Astrocyte (in vitro differentiated cells and primary cell): ENCODE measurements around the gene FZR1. TPM values are rescaled to one million over a fixed set of nuclear protein-coding genes. Genes with fewer than 3 reads are reported as not detected.

Experiments
- DNase-seq: peaks from one replicate; pipeline ENCODE4 v3.0.0-alpha.2; 2010; ENCODE audit warnings: low read depth
- FAIRE-seq: peaks from 2 replicates; lab custom pipeline; 2011; peaks lifted over from hg19 to GRCh38; lab: Jason Lieb, UNC
- H2AFZ ChIP-seq: 2 replicates; pipeline ENCODE4 v1.6.0; 2012; ENCODE audit warnings: low read depth, low read length, inconsistent platforms
- H3K27ac ChIP-seq: 2 replicates; pipeline ENCODE4 v1.5.1; 2011; ENCODE audit warnings: low read depth, low read length, inconsistent platforms
- H3K27me3 ChIP-seq: 2 replicates; pipeline ENCODE4 v1.6.0; 2011; ENCODE audit warnings: low read length, inconsistent platforms; ENCODE audit not compliant: insufficient read depth
- H3K36me3 ChIP-seq: 2 replicates; pipeline ENCODE4 v1.5.1; 2011; ENCODE audit warnings: low read length, inconsistent platforms; ENCODE audit not compliant: insufficient read depth
- H3K4me1 ChIP-seq: 2 replicates; pipeline ENCODE4 v1.5.1; 2011; ENCODE audit warnings: low read length, inconsistent platforms; ENCODE audit not compliant: insufficient read depth
- H3K4me2 ChIP-seq: 2 replicates; pipeline ENCODE4 v1.6.0; 2012; ENCODE audit warnings: low read length, inconsistent platforms
- H3K4me3 ChIP-seq: 2 replicates; pipeline ENCODE4 v1.5.1; 2011; ENCODE audit warnings: low read depth, mild to moderate bottlenecking, low read length, inconsistent platforms; ENCODE audit not compliant: insufficient read depth
- H3K79me2 ChIP-seq: 2 replicates; pipeline ENCODE4 v1.6.0; 2012; ENCODE audit warnings: mild to moderate bottlenecking, low read length, inconsistent platforms; ENCODE audit not compliant: insufficient read depth
- H3K9ac ChIP-seq: 2 replicates; pipeline ENCODE4 v1.6.0; 2012; ENCODE audit warnings: mild to moderate bottlenecking, low read length, inconsistent platforms
- H3K9me3 ChIP-seq: 2 replicates; pipeline ENCODE4 v1.5.1; 2012; ENCODE audit warnings: low read depth, mild to moderate bottlenecking, low read length, inconsistent platforms; ENCODE audit not compliant: insufficient read depth
- H4K20me1 ChIP-seq: 2 replicates; pipeline ENCODE4 v1.6.0; 2012; ENCODE audit warnings: low read length, inconsistent platforms; ENCODE audit not compliant: insufficient read depth
- H3K27ac Mint-ChIP-seq: one replicate; pipeline ENCODE4 v1.8.0; 2021; ENCODE audit warnings: mild to moderate bottlenecking, mixed read lengths; ENCODE audit not compliant: unreplicated experiment
- H3K27me3 Mint-ChIP-seq: one replicate; pipeline ENCODE4 v1.8.0; 2021; ENCODE audit warnings: low read depth, mixed read lengths; ENCODE audit not compliant: unreplicated experiment
- H3K36me3 Mint-ChIP-seq: one replicate; pipeline ENCODE4 v1.8.0; 2021; ENCODE audit warnings: low read depth, mixed read lengths; ENCODE audit not compliant: unreplicated experiment
- H3K4me1 Mint-ChIP-seq: one replicate; pipeline ENCODE4 v1.8.0; 2021; ENCODE audit warnings: low read depth, mixed read lengths; ENCODE audit not compliant: unreplicated experiment
- H3K4me3 Mint-ChIP-seq: one replicate; pipeline ENCODE4 v1.8.0; 2021; ENCODE audit warnings: mild to moderate bottlenecking, moderate library complexity, mixed read lengths; ENCODE audit not compliant: unreplicated experiment
- H3K9me3 Mint-ChIP-seq: one replicate; pipeline ENCODE4 v1.8.0; 2021; ENCODE audit warnings: mild to moderate bottlenecking, mixed read lengths; ENCODE audit not compliant: unreplicated experiment
- EZH2 ChIP-seq: IDR thresholded peaks from 2 replicates; pipeline ENCODE4 v1.6.1; 2012; ENCODE audit warnings: mild to moderate bottlenecking, low read length, inconsistent platforms; ENCODE audit not compliant: insufficient read depth
- total RNA-seq: library from RNA; stranded (reverse); gene quantifications from 2 replicates; pipeline ENCODE4 v1.2.1, GENCODE V29; 2021
- TF ChIP-seq, protein P1 (sequence below): IDR thresholded peaks from 2 replicates; pipeline ENCODE4 v1.5.1; 2011; ENCODE audit warnings: low read depth, mild to moderate bottlenecking, inconsistent platforms, low read length, moderate library complexity; ENCODE audit not compliant: insufficient read depth

FZR1 gene
- total RNA-seq, 1 donor from 2014 or later = 51.8 TPM

DNA sequence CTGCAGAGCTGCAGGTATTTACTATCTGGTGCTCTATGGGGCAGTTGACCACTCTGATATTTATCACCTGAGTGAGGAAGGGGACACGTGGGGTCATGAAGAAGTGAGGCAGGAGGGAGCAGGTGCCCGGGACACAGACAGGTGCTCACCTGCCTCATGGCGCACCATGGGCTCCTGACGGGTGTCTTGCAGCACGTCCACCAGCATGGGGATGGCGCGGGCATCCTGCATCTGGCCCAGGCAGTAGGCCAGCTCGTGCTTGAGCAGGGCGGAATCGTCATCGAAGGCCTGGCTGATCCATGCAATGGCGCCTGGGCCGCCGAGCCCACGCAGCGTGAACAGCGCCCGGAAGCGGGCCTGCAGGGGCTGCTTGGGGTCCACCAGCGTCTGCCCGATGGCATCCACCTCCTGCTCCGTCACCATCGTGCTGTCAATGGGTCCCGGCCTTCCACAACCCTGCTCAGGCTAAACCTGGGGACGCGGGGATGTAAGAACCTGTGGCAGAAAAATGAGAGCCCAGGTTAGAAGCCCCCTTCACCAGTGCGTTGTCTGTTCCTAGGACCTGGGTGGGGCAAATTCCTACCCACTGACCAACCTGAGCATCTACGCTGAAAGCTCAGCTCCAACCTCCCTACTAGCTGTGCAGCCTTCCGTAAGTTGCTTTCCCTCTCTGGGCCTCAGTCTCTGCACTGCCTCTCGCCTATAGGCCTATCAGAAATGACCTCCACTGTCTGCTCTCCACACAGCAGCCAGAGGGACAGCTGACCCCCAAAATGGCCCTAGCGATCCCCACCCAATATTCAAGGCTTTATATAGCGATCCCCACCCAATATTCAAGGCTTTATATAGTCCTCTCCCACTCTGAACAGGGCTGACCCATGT is 9.5 kb upstream of the FZR1 start:
- DNase-seq (no peak), FAIRE-seq (no peak)
- peaks cover 3% of the 10 kb centered on the region for H4K20me1 ChIP-seq
- H3K79me2 ChIP-seq = peaks cover 38% of the 10 kb centered on the region
- no peak overlapping the region for H3K4me3 ChIP-seq
- no peak overlapping the region for H2AFZ ChIP-seq
- Mint-ChIP-seq H3K27ac (no peak overlapping the region), H3K36me3 (peaks cover 13% of the 10 kb centered on the region), H3K4me3 (no peak overlapping the region), H3K4me1 (peaks cover 12% of the 10 kb centered on the region), H3K9me3 (peaks cover 2% of the 10 kb centered on the region), H3K27me3 (no peaks in the 10 kb centered on the region)
- no peak overlapping the region for H3K4me2 ChIP-seq
- H3K9me3 ChIP-seq = no peaks in the 10 kb centered on the region
- no peak overlapping the region for H3K27ac ChIP-seq
- H3K4me1 ChIP-seq = peaks cover 5% of the 10 kb centered on the region
- TF ChIP-seq, protein P1, sequence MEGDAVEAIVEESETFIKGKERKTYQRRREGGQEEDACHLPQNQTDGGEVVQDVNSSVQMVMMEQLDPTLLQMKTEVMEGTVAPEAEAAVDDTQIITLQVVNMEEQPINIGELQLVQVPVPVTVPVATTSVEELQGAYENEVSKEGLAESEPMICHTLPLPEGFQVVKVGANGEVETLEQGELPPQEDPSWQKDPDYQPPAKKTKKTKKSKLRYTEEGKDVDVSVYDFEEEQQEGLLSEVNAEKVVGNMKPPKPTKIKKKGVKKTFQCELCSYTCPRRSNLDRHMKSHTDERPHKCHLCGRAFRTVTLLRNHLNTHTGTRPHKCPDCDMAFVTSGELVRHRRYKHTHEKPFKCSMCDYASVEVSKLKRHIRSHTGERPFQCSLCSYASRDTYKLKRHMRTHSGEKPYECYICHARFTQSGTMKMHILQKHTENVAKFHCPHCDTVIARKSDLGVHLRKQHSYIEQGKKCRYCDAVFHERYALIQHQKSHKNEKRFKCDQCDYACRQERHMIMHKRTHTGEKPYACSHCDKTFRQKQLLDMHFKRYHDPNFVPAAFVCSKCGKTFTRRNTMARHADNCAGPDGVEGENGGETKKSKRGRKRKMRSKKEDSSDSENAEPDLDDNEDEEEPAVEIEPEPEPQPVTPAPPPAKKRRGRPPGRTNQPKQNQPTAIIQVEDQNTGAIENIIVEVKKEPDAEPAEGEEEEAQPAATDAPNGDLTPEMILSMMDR = no peak
- TF ChIP-seq EZH2 = no peak
- H3K9ac ChIP-seq = no peak overlapping the region
- peaks cover 6% of the 10 kb centered on the region for H3K36me3 ChIP-seq
- H3K27me3 ChIP-seq = no peaks in the 10 kb centered on the region

DNA sequence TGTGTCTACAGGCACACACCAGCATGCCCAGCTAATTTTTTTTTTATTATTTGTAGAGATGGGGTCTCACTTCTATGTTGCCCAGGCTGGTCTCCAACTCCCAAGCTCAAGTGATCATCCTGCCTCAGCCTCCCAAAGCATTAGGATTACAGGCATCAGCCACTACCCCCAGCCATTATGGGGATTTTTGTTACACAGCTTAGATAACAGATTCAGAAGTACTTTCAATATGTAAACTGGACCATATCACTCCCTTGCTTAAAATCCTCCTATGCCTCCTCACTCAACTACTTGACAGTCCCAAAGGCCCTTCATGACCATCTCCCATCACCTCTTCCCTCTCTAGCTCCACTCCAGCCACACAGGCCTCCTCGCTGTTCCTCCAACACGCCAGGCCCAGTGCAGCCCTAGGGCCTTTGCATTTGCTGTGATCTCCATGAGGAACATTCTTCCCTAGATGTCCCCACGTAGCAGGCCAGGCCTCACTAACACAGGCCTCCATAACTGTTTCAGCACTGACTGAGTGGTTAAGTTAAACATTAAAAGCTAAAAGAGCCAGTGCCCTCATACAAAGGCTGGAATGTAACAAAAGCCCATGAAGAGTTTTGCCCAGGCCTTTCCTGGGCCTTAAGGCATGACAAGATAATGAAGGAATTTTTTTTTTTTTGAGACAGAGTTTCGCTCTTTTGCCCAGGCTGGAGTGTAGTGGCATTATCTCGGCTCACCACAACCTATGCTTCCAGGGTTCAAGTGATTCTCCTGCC is 8.2 kb upstream of the FZR1 start:
- Histone ChIP-seq H3K9ac (no peak overlapping the region), H4K20me1 (peaks cover 3% of the 10 kb centered on the region), H3K4me1 (peaks cover 5% of the 10 kb centered on the region), H3K79me2 (peaks cover 38% of the 10 kb centered on the region), H3K4me2 (no peak overlapping the region), H3K4me3 (no peak overlapping the region), H2AFZ (no peak overlapping the region), H3K9me3 (no peaks in the 10 kb centered on the region), H3K36me3 (peaks cover 6% of the 10 kb centered on the region), H3K27ac (no peak overlapping the region), H3K27me3 (no peaks in the 10 kb centered on the region)
- TF ChIP-seq, protein P1 = no peak
- TF ChIP-seq EZH2 = no peak
- Mint-ChIP-seq H3K4me3 (peak overlapping the region; percentile 55), H3K9me3 (peaks cover 2% of the 10 kb centered on the region), H3K36me3 (peaks cover 8% of the 10 kb centered on the region), H3K27me3 (no peaks in the 10 kb centered on the region), H3K4me1 (peaks cover 12% of the 10 kb centered on the region), H3K27ac (peak overlapping the region; percentile 51)
- FAIRE-seq (no peak), DNase-seq (no peak)
